Peyer's patch (tissue), 4 donors: Measurements from ENCODE around the gene TBC1D9B.

Source experiments
- CTCF ChIP-seq, 6 experiments: fragments of 450-650 bp in 4 of 6; fragments of 200-600 bp in 2 of 6; sonication (generic) in 1 of 6; IDR thresholded peaks; one replicate each; pipeline ENCODE4 v1.5.1; 2017 to 2019; ENCODE audit warnings: antibody characterized with exemption in 6 of 6, mild to moderate bottlenecking in 3 of 6, moderate library complexity in 1 of 6
- POLR2A ChIP-seq, 2 donors: fragments of 450-650 bp; IDR thresholded peaks; one replicate each; pipeline ENCODE4 v1.5.1; 2017; ENCODE audit warnings: antibody characterized with exemption in 2 of 2, mild to moderate bottlenecking in 2 of 2, moderate library complexity in 2 of 2

GRCh38 chr5:179904463-179905160 is 3.1 kb downstream of the TBC1D9B start:
- TF ChIP-seq CTCF (IDR thresholded peaks at IDR 0.05) (no peak), POLR2A (IDR thresholded peaks at IDR 0.05) (no peak)
